OCI-LY3 (cell line): Measurements from ENCODE around the gene ADAM8.

Source experiments
- CTCF ChIP-seq: fragments of 200-600, 300-600 bp; sonication (generic); IDR thresholded peaks from 2 replicates; pipeline ENCODE4 v1.5.1; 2014; ENCODE audit warnings: antibody characterized with exemption, low read length, low read depth
- EZH2phosphoT487 ChIP-seq: fragments of 200-600 bp; shearing (Covaris generic); IDR thresholded peaks from 2 replicates; pipeline ENCODE4 v1.6.1; 2018; ENCODE audit warnings: antibody characterized with exemption, mixed run types, low read depth

GRCh38 chr10:133268532-133268931 is 8.1 kb downstream of the ADAM8 start:
- TF ChIP-seq CTCF (no peak), EZH2phosphoT487 (no peak)
